NCI-H187 (cell line): ENCODE measurements around the gene PRXL2B.
"Not testable (repeated sequence)": the region's sequence is repeated elsewhere in the genome, so short reads cannot be mapped to it uniquely, and the experiment has no call there.

Experiments
- DNase-seq, 2 experiments: peaks; one replicate each; lab custom pipeline; 2025; lab: John Stamatoyannopoulos, UW

Gene PRXL2B

GRCh38 chr1:2586154-2587070 is at the start of gene PRXL2B:
TSS of gene PRXL2B (plus strand) at chr1:2586777. CDS start at chr1:2586886, 109 bp downstream.
- DNase-seq = peak; percentile 69 to 93

DNA sequence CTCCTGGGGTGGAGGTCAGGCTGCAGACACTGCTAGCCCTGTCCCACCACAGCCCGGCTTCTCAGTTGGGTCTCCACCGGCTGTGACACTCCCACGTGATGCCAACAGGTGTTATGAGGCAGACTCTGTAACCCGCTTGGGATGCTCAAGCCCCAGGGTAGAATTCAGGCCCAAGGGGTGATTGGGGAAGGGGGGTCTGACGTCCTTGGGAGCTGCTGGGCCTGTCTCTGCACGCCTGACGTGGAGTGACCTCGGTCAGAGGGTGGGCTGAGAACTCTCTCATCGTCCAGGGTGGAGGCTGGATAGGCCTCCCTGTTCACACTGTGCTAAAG is 48.8 kb upstream of the PRXL2B start:
- no peak for DNase-seq

DNA sequence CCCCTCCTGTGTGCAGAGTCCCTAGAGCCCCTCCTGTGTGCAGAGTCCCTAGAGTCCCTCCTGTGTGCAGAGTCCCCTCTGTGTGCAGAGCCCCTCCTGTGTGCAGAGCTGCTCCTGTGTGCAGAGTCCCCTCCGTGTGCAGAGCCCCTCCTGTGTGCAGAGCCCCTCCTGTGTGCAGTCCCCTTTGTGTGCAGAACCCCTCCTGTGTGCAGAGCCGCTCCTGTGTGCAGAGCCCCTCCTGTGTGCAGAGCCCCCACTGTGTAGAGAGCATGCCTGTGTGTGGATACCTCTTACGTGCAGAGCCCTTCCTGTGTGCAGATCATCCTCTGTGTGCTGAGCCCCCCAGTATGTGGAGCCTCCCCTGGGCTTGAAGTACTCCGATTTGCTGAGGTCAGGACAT is 48.2 kb upstream of the PRXL2B start:
- DNase-seq = no peak

DNA sequence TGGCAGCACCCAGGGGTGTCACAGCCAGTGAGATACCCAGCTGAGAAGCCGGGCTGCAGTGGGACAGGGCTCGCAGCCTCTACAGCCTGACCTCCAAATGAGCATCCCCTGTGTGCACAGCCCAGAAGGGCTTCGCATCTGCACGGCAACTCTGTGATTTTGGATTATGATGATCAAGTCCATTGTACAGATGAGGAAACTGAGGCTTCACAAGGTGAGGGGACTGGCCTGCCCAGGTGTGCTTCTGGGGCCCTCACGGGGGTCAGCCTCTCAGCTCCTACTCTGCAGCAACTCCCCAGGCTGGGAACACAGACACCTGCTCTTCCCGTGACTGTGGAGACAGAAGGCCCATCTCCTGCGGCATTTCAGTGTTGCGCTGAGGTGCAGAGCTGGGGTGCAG is 47.7 kb upstream of the PRXL2B start:
- DNase-seq = no peak

GRCh38 chr1:2539312-2539907 is 47.2 kb upstream of the PRXL2B start:
- no peak for DNase-seq

DNA sequence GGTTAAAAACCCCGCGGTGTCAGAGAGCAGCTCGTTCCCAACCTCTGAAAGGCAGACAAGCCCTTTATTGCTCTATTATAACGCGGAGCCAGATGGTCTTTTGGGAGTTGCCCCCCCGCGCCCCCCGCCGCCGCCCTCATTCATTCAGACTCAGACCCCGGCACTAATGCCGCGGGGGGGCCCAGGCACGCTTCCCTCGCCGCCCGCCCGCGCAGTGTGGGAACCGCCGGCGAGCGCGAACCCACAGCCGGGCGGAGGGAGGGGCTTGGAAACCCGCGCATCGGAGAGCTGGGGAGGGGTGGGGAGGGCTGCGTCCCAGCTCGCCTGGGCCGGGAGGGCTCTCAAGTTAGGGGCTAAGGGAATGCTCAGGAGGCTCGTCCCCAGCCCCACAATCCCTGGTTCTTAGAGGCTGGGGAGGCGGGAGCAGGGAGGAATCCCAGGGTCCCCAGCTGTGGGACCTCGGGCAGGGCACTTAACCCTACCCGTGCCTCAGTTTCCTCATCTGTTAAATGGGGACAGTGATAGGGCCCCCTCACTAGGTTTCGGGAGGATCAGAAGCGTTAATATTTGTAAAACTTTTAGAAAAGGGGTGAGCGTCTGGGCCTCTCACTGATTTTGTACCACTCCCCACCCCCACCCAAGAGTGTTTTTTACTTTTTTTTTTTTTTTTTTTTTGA is 45.6 kb upstream of the PRXL2B start:
- no peak for DNase-seq

DNA sequence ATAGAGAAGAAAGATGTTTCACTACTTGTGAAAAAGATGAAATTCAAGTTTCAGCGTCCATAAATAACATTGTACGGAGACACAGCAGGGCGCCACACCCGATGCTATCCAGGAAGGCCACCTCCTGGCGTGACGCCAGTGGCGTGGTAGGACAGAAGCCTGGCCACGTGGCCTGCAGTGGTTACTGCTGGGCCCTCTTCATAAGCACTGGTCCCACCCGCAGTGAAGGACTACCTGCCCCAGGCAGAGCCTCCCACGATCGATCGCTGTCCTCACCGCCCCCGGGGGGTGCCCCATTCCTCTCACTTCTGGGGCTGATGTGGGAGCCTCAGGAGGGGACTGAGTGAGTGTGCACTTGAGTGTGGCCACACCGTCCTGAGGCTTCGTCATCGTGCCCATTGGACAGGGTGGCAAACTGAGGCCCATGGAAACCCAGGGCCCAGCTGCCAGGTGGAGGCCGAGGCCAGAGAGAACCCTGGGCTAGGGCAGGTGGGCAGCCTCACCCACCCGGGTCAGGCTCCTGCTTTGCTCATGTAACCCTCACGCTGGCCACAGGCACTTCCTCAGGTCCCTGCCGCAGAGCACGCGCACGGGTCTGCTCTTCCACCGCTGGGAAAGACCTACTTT is 44.8 kb upstream of the PRXL2B start:
- DNase-seq = no peak

DNA sequence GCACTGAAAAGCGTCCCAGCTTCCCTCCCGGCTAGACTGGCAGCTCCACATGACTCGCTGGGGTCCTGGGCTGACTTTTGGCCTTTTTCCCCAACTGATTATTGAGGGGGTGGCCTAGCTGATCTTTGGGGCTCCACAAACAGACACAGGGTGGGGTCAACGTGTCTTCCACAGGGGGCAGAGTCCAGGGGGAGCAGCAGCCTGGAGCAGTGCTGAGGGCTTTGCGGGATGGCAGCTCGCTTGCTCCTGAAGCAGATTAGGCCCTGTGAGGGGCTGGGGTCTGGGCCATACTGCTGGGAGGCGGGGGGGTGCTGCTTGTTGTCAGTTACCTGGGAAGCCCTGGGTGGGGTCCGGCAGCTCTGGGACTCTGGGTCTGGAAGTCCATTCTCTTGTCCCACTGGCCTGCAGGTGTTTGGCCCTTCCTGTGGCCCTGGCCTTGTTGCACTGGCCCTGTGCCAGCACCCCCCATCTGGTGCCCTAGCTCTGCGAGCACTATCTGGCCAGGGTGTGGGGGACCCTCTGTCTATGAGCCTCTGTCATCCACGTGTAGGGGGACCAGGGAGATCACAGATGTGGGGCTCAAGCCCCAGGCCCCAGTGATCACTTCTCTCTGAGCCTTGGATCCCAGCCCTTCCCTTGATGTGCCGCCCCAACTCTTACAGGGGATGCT is 44.2 kb upstream of the PRXL2B start:
- no peak for DNase-seq

GRCh38 chr1:2543543-2544092 is 43.0 kb upstream of the PRXL2B start:
- DNase-seq = no peak

DNA sequence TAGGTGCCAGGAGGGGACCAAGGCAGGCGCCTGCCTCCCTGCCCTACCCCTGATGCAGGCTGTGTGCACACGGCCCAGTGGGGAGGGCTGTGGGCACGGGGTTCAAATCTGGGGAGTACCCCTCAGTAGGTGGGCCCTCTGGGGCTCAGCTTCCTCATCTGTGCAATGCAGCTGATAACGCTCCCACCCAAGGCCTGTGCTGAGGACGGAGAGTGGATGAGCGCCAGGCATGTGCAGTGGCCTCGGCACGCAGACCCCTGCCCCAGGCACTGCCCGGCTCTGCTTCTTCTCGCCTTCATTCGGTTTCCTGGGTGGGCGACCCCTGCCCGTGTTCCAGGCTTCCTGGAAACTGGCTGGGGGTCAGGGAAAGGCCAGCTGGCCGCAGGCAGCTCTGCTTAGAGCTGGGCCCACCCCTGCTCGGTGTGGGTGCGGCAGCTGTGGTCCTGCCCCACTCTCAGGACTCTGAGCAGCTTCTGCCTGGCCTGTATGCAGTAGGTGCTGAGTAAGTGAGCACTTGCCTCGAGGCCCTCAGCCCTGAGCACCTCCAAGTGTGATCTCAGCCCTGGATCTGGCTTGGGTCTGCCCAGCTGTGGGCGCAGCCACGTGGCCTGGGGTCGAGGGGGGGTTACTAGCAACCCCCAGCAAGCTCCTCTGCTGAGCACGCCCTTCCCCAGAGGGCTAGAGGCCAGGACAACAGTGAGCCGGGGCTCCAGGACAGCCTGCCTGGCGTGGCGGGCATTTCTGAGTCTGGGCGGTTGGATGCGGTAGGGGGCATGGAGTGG is 42.3 kb upstream of the PRXL2B start:
- no peak for DNase-seq

GRCh38 chr1:2544875-2545640 is 41.5 kb upstream of the PRXL2B start:
- DNase-seq = no peak

GRCh38 chr1:2545754-2546514 is 40.6 kb upstream of the PRXL2B start:
- peak; percentile 30 to 58 for DNase-seq

DNA sequence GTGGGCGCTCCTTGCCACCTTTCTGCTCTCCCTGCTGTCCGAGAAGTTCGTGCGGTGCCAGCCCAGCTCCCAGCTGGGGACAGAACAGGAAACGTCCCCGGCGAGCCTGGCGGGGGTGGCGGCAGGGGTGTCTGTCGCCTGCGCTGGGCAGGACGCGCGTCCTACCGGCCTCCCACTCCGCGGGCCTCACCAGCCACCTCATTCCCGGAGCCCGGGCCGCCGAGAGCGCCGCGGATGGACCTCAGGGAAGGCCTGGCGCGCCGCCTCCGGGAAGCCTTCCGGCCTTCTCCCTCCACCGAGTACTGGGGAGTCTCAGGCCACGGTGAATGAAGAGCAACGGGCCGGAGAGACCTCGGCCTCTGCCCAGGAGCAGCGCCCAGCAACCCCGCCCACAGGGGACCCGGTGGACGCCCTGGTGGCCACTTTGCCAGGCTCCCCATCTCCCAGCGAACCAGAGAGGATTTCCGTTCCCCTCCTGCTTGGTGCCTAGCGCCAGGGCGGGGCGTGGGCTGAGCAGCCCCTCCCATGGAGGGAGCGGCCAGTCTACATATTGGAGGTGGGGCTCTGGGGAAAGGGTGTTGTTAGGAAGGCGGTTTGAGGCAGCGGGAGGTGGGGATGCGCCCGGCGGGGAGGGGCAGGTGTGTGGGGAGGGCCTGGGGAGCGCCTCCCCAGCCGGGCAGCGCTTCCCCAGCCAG is 39.9 kb upstream of the PRXL2B start:
- peak; percentile 20 to 73 for DNase-seq

GRCh38 chr1:2547210-2548067 is 39.1 kb upstream of the PRXL2B start:
- DNase-seq = no peak

DNA sequence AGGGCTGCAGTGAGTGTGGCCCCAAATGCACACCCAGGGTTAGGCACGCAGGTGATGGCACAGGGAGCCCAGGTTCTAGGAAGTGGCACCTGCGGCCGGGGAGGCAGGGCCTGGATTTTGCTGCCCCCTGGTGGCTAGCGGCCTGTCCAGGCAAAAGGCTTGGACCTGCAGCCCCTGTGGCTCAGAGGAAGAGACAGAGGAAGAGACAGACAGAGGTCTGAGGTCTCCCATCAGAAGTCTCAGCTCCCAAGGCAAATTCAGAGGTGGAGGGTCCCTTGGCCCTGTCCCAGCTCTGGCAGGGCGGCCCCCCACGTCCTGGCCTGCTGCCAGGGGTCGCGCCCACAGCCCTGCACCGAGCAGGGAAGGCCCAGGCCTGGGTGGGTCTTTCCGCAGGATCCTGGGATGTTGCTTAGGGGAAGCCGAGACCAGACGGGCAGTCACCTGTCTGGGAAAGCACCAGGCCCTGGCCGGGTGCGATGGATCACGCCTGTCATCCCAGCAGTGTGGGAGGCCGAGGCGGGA is 38.4 kb upstream of the PRXL2B start:
- peak; percentile 34 to 55 for DNase-seq

- DNase-seq = not testable (repeated sequence)
Measured at GRCh38 chr1:2549367-2550029, 37.1 kb upstream of the PRXL2B start.

- DNase-seq = not testable (repeated sequence)
Measured at GRCh38 chr1:2550309-2550861, 36.2 kb upstream of the PRXL2B start.
